HepG2 (cell line): ENCODE data around the gene ABCB11. TPM values are rescaled to one million over a fixed set of nuclear protein-coding genes. Genes with fewer than 3 reads are reported as not detected.
"Not testable (repeated sequence)": the region's sequence is repeated elsewhere in the genome, so short reads cannot be mapped to it uniquely, and the experiment has no call there.

Experiments used
- ATAC-seq: fragments of 200-7000 bp; cut with Tn5 transposase; 3 replicates; pipeline ENCODE4 v1.9.1; 2020; ENCODE audit warnings: mild to moderate bottlenecking, moderate library complexity
- BruUV-seq: library from RNA; stranded (reverse); fragments of 400-500 nt; replicated peaks from 2 replicates; lab custom pipeline; 2021; lab: Mats Ljungman, UMichigan
- CTCF ChIA-PET: fragments of 300-600 bp; formaldehyde crosslinking; extraction: SDS; loops from one replicate; lab custom pipeline; 2021; ENCODE audit warnings: low total read pairs, inconsistent platforms, low intra/inter-chr PET ratio; lab: Yijun Ruan, JAX
- POLR2A ChIA-PET: fragments of 350-600 bp; sonication (Branson Sonifier 250); formaldehyde crosslinking; loops from one replicate; lab custom pipeline; 2020; ENCODE audit warnings: antibody characterized with exemption, inconsistent platforms; lab: Yijun Ruan, JAX
- DNase-seq: peaks from one replicate; pipeline ENCODE4 v3.0.0-alpha.2; 2015; ENCODE audit warnings: low spot score
- FAIRE-seq: peaks from 3 replicates; lab custom pipeline; 2011; peaks lifted over from hg19 to GRCh38; lab: Jason Lieb, UNC
- H2AFZ ChIP-seq: one replicate; pipeline ENCODE4 v1.6.1; 2011; ENCODE audit warnings: low read length, inconsistent platforms
- H3K27ac ChIP-seq: fragments of 300-600 bp; 3 replicates; pipeline ENCODE4 v1.8.0; 2011; ENCODE audit warnings: mixed run types, mild to moderate bottlenecking, mixed read lengths, low read length, inconsistent platforms; ENCODE audit not compliant: insufficient read depth; ENCODE audit errors: extremely low read length
- H3K27me3 ChIP-seq, 2 experiments: fragments of 200-600 bp in 1 of 2; 2 replicates in 1 of 2; 3 replicates in 1 of 2; pipeline versions ENCODE4 v1.6.0 to v1.8.0; 2011; ENCODE audit warnings: low read length in 2 of 2, mild to moderate bottlenecking in 2 of 2, moderate library complexity in 2 of 2, inconsistent platforms in 1 of 2; ENCODE audit not compliant: insufficient read depth in 2 of 2, control insufficient read depth in 1 of 2
- H3K36me3 ChIP-seq, 2 experiments: fragments of 200-600 bp in 1 of 2; replicated peaks in 1 of 2; 2 replicates in 1 of 2; 3 replicates in 1 of 2; pipeline versions ENCODE4 v1.5.1 to v1.8.0; 2011; ENCODE audit warnings: low read length in 2 of 2, inconsistent platforms in 1 of 2; ENCODE audit not compliant: insufficient read depth in 2 of 2, control insufficient read depth in 1 of 2
- H3K4me1 ChIP-seq: 2 replicates; pipeline ENCODE4 v1.5.1; 2012; ENCODE audit warnings: low read length, inconsistent platforms; ENCODE audit not compliant: insufficient read depth
- H3K4me2 ChIP-seq: 2 replicates; pipeline ENCODE4 v1.6.0; 2011; ENCODE audit warnings: low read depth, low read length, inconsistent platforms
- H3K4me3 ChIP-seq, 3 experiments: fragments of 200-600 bp in 1 of 3; sonication (generic), shearing (Covaris generic) in 1 of 3; replicated peaks in 1 of 3; 2 replicates each; pipeline ENCODE4 v1.5.1; 2011 to 2016; ENCODE audit warnings: low read length in 3 of 3, inconsistent platforms in 2 of 3, low read depth in 2 of 3, mild to moderate bottlenecking in 2 of 3, control low read depth in 1 of 3, mixed read lengths in 1 of 3; ENCODE audit not compliant: insufficient read depth in 1 of 3
- H3K79me2 ChIP-seq: one replicate; pipeline ENCODE4 v1.6.1; 2011; ENCODE audit warnings: low read length, inconsistent platforms; ENCODE audit not compliant: insufficient read depth
- H3K9ac ChIP-seq: 2 replicates; pipeline ENCODE4 v1.6.0; 2011; ENCODE audit warnings: mild to moderate bottlenecking, low read depth, low read length, inconsistent platforms; ENCODE audit not compliant: insufficient read depth
- H3K9me3 ChIP-seq: 2 replicates; pipeline ENCODE4 v1.5.1; 2012; ENCODE audit warnings: mild to moderate bottlenecking, low read length
- H4K20me1 ChIP-seq: 2 replicates; pipeline ENCODE4 v1.6.0; 2011; ENCODE audit warnings: inconsistent platforms, mild to moderate bottlenecking, low read length, moderate library complexity; ENCODE audit not compliant: insufficient read depth
- ZBTB40 ChIP-seq, 2 experiments: fragments of 450-650 bp in 1 of 2; sonication (generic) in 1 of 2; formaldehyde crosslinking in 1 of 2; IDR thresholded peaks; 2 replicates each; pipeline versions ENCODE4 v1.6.1 to v1.8.0; 2016 to 2022; ENCODE audit warnings: antibody characterized with exemption in 1 of 2, mild to moderate bottlenecking in 1 of 2, missing genetic modification reagents in 1 of 2
- WGBS: methylation state at CpG from one replicate; pipeline ENCODE4 v1.1.6; 2017; ENCODE audit warnings: low lambda C conversion rate; 5-methylcytosine and 5-hydroxymethylcytosine counted together
- in situ Hi-C: cut with HindIII; loops from 2 replicates; pipeline ENCODE4 v1.10.0; 2017; ENCODE audit warnings: low pct_unique_long_range_greater_than_20kb; ENCODE audit not compliant: extremely low pct_ligation_motif_present
- intact Hi-C: fragments of 100-400 bp; cut with micrococcal nuclease; formaldehyde crosslinking; loops from one replicate; pipeline ENCODE4 v1.10.0; 2022; ENCODE audit not compliant: unreplicated experiment
- polyA plus RNA-seq, 8 experiments: library from polyadenylated mRNA; depleted of rRNA in 3 of 8; stranded (reverse) in 7 of 8; unstranded in 1 of 8; fragments of >200 nt; fragmentation: Illumina TruSeq in 4 of 8; extraction: Trizol in 4 of 8; gene quantifications; 2 replicates each; pipeline versions ENCODE4 v1.2.1 to v1.2.3, GENCODE V29; 2011 to 2016; ENCODE audit warnings: low read depth in 4 of 8, missing spikeins in 1 of 8, mixed read lengths in 1 of 8; ENCODE audit not compliant: insufficient read depth in 1 of 8
- total RNA-seq, 5 experiments: library from RNA; depleted of rRNA; stranded (reverse); fragments of >200 nt; fragmentation: Illumina TruSeq; extraction: Trizol; gene quantifications; 2 replicates each; pipeline ENCODE4 v1.2.3, GENCODE V29; 2016; ENCODE audit warnings: low read depth in 1 of 5

Gene ABCB11
- total and polyA plus RNA-seq, 2 of the 13 experiments (the other 11 are each of a cell fraction or from before 2014, with no cell fraction given) = not detected

- TF ChIP-seq ZBTB40 (IDR thresholded peaks at IDR 0.05) = no peak
- no peak for TF ChIP-seq ZBTB40 (CRISPR knock-in tag; IDR thresholded peaks at IDR 0.05)
These were observed 96.3 kb downstream of the ABCB11 start (continued) for GRCh38 chr2:168934826-168935225.

GRCh38 chr2:168932174-168932573, 99.0 kb downstream of the ABCB11 start:
- DNase-seq, intact Hi-C loops, H3K4me1 ChIP-seq, in situ Hi-C loops, H3K4me3 ChIP-seq, H3K79me2 ChIP-seq, H3K4me2 ChIP-seq, BruUV-seq, CTCF ChIA-PET, H3K27ac ChIP-seq, H3K9me3 ChIP-seq, FAIRE-seq, H3K9ac ChIP-seq, H2AFZ ChIP-seq, POLR2A ChIA-PET, H3K36me3 ChIP-seq, H4K20me1 ChIP-seq, ATAC-seq: not testable (repeated sequence)
- WGBS = 52% methylated on average over 4 of the region's 4 CpGs
- peaks cover 0 to 12% of the 10 kb centered on the region in 2 experiments; a peak in 2 of 5 replicates for H3K27me3 ChIP-seq
